Pons (tissue), 1 donor: Measurements from ENCODE around the gene HOXA11.

Experiments
- DNase-seq: peaks from one replicate; pipeline ENCODE4 v3.0.0-alpha.2; 2016; ENCODE audit warnings: low spot score

HOXA11 gene

GRCh38 chr7:27192546-27193334 is 7.7 kb upstream of the HOXA11 start:
- DNase-seq, result no peak

- no peak for DNase-seq
Measured at GRCh38 chr7:27191833-27192545, 7.0 kb upstream of the HOXA11 start.

DNA sequence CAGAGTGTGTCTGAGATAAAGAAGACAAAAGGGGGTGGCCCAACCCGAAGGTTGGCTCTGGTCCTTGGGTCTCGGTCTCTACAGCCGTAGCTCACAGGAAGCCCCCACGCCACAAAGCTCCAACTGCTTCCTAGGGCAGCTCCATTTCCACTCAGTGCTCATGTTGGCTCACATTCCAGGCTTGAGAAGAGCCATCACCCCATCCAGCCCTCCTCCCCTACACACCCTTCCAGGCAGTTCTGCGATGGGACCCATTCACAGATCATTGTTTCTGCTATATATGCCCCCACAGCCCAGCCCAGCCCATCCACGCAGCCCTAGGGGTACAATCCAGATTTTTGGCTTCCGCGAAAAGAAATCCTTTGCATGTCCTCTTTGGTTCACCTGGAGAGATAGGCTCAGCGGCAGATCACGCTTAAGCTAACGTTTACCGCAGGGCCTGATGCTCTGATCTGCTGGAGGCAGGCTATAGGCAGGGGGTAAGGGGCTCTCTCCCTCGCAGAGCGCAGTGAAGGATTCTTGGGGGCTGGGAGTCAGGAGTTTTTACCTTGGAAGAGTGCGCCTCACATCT is 6.2 kb upstream of the HOXA11 start:
- DNase-seq, result no peak

DNA sequence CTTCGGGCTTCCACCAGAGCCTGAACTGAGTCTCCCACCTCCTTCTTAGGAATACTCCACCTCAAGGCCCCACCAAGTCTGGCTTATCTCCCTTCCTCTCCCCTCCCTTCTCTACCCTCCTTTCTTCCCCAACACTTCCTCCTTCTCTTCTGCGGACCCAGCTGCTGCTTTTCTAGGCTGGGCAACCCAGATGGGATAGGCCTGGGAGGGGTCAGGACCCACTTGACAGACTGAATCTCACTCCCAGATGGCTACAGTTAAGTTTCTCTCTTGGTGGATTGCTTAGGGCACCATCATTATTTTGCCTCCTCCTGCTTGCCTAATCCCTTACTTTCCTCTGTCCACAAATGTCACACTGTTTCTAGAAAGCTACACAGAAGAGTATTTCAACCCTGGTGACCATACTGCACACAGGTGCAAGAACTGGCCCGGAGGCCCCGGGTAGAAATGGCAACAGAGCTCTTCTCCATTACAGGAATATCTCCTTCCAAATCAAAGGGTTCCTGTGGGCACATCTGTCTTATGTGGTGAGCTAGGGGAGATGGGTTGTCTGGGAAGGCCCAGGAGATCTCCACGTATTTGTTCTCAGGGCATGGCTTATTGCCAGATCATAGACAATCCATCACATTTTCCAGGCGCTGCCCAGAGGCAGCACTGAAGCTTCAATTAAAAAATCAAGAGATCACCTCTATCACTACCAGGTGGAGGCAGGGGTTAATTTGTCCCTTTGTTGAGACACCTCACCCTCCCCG is 5.1 kb upstream of the HOXA11 start:
- DNase-seq, result no peak

DNA sequence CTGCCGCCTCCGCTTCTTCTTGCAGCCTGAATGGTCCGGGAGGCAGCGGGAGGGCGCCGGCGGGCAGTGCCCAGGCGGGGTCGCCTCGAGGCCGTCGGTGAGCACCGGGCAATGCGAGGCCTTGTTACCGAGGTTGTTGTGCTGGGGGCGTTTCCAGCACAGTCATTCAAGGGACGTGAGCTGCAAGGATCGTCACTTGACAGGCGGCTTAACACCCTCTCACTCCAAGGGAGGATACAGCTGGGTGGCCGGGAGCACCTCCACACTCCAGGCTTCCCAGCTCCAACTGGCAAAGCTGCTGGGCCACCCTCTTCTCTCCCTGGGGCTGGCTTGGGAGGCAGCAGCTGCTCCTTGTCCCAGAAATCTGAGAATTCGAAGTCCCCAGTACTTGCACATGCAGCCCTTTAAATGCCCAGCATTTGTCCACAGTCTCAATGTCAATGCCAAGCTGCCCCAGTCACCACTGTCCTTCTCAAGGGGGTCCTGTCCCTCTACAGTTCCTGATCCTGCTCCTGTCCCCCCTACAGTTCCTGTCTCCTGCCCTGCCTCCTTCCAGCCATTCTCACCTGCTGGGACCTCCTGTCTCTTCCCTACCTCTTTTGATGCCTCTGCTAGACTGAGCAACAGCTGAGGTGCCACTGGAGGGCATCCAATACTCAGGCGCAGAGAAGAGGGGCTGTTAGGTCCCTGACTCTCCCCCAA is 4.4 kb upstream of the HOXA11 start:
- no peak for DNase-seq

DNA sequence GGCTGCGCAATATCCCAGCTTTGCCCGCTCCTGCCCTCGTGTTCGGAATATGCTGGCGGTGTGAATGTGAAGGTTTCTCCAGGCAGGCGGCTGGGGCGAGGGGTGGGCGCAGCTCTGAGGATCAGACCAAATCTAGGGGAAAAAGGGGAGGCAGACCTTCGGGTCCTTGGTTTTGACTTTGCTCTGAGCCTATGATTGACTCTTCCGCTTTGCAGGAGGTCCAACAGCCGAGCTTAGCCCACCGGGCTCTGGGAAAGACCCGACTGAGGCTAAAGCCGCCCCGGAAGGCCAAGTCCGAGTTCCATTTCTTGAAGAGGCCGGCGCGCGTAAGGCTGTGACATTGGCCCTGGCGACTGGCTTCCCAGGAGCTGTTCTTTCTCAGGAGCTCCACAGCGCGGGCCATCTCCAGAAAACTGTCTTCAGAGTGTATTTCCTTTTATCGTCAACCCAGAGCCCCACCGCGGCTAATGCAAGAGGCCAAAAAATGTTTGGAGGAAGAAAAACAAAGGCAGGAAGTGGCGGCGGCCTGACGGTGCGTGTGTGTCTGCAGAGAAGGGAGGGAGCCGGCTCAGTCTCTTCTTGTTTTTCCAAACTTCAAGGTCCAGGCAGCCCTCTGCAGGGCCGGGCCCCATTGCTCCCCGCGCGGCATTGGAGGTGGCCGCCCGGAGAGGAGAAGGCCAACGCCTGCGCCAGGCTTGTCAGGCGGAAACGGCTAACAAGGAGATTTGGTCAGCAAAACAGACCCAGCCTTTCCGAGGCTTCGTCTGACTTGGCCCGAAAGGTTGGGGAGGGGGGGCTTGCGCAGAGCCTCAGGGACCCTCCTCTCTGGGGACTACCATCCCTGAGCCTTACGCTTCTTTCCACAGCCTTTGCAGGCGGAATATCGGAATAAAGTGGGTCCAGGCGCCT is 3.6 kb upstream of the HOXA11 start:
- DNase-seq, result no peak

DNA sequence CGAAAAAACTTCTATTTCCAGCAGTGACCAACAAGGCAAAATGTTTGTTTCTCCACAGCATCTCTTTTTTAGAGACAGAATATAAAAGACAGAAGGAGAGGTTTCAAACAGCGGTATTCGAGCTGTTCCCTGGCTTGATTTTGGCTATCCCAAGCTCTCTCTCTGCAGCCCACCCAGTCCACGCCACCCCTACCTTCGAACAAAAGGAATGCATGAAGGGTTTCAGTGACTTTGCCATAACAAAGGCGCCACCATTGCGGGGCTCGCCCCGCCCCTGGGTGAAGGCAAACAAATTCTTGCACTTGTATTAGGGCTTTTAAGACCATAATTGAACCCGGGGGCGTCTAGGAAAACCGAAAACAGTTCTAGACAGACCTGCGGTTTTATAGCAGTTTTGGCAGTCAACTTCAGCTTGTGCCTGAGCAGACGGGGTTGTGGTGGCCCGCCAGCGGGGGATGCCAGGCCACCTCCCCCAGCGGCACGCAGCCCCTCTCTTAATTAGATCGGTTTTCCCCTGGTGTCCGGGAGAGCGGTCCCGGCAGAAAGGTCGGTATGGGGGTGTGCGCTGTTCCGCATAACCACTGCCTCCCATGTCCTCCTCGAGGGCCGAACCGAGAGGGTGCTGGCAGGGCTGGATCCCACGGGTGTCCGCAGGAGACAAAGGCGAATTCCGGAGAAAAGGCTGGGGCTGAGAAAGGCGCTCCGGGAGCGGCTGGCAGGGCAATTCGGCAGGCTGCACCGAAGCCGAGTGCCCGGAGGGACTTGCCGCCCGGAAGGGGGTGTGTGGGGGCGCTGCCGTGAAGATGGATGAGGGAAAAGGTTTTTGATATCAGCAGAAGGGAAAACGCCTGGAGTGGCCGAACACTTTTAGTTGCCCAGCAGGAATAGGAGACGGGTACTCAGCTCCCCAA is 2.7 kb upstream of the HOXA11 start:
- DNase-seq, result no peak

DNA sequence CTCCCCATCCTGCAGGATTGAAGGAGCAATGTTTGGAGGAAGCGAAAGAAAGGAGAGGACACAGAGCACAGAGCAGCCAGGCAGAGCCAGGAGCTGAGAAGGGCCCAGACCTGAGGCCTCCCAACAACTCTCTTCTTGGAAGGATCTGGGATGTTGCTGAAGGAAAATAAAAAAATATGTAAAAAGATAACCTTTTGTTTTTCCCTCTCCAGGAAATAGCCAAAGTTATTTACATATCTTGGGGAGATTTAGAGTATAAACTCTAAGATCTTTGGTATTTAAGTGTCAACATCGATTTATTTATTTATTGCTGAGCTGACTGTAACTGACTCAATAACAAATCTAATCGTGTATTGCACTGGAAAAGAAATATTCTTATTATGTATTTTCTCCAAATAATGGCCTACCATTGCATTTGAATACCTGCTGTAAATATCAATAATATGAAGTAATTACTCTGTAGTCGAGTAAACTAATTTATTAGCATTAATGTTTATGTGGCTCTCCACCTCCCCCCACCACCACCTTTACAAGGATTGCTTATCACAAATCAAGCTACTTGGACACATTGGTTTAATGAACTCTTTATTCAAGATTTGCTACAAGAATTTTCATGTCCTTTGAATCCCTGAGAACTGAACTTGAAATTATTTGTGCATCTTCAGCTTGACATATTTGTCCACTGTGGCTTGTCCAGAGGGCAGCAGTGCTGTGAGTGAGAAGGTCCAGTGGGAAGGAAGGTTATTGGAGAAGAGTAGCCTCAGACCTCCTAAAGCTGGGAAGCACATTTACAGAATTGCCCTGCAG is 1.8 kb upstream of the HOXA11 start:
- no peak for DNase-seq

DNA sequence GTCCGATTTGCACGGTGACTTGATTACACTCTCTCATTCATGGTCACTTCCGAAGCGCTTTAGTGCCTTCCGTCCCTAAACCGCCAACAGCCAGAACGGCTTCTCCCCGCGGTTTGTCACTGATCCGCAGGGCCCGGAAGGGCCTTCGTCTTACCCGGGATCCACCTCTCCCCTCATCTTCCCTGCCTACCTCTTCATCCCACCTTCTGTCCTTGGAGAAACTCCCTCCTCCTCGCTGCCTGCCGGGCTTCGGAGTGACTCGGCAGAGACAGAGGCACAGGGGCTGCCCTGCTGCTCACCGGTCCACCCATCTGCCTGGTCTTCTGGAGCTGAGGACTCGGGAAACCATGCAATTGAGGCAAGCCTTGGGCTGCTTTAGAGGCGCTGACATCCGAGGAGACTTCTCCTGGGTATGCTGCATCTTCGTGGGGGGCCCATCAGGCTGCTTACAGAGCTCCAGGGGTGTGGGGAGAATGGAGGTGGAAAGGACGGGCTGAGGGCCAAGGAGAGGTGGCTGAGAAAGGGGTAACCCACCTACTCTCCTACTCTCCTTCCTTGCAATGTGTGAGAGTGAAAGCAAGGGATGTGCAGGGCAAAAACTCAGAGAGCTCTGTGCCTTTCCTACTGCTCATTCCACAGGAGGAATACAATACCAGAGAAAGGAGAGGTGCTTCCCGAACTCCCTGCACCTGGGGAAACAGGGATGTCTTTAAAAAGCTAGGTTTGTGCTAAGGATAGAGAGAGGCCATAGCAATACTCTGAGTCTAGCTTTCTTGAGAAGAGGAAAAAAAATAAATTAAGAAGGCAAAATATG is 1.0 kb upstream of the HOXA11 start:
- DNase-seq, result no peak

GRCh38 chr7:27184337-27185012 is 557 bp downstream of the HOXA11 start:
- DNase-seq, result no peak

DNA sequence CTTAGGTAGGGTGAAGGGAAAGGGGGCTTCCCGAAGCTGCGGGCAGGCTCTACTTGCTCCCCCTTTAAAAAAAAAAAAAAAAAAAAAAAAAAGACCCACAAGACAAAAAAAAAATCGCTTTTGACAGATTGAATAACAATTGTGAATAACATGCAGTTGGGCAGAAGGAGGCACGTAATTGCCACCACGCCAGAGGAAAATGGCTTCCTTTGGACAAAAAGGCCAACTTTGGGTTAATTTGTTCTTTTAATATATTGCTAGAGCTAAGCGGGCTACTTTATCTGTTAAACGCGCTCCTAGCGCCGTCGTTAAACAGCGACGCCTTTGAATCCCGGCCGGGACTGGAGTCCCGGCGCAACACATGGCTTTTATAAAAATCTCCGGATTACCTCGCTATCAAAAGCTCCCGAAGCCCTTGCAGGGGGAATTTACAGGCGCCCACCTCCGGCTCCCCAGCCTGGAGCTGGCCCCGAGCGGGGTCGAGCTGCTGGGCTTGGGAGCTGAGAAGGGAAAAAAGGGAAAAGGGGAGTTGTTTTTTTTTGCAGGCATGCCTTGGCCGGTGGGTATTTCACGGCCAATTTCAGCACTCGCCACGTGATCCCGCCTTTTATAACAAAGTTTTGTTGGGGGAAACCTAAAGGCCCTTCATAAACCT is 1.2 kb downstream of the HOXA11 start:
- DNase-seq, result no peak

- no peak for DNase-seq
Measured at GRCh38 chr7:27182861-27183681, 2.0 kb downstream of the HOXA11 start.

- no peak for DNase-seq
Measured at GRCh38 chr7:27182285-27182841, 2.7 kb downstream of the HOXA11 start.

DNA sequence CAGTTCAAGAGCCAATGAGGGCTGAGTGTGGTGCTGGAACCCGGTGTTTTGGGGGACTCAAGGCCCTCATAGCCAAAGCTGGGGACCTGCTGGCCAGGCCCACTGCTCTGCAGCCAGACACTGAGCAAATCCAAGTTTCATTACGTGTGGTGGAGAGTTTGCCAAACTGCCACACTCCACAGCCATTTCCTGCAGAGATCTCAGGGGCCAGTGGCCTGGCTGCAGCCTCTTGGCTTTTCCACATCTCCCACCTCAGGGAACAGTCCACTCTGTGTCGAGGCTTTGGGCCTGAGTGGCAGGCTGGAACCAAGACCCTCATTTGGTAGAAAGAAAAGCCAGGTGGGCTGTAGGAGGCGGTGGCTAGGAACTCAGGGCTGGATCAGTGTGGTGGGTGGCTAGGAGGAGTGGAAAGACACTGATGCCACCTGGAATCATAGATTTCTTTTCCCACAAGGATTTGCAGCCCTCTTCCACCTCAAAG is 3.2 kb downstream of the HOXA11 start:
- DNase-seq, result no peak
